ENCODE data around the gene USP49.

The USP49 gene

GRCh38 chr6:41929924-41930323 lies 34.7 kb upstream of the USP49 start:
- DNase-seq (ENCODE audit: low spot score): no peak

- DNase-seq (ENCODE audit: low spot score): no peak
These were observed 32.1 kb upstream of the USP49 start for GRCh38 chr6:41927253-41927652.

GRCh38 chr6:41922154-41922553 lies 27.0 kb upstream of the USP49 start:
- DNase-seq (ENCODE audit: low spot score): no peak

DNA sequence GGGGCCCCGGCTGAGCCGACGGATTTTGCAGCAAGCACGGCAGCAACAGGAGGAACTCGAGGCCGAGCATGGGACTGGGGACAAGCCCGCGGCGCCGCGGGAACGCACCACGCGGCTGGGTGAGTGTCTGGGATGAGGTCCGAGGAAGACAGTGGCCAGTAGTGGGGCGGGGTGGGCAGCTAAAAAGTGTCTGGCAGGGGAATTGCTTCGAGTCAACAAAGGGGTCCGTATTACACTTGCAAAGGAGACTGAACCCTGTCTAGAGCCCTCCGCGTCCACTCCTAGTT lies 26.5 kb upstream of the USP49 start:
- no peak for DNase-seq (ENCODE audit: low spot score)

- DNase-seq (ENCODE audit: low spot score): peak; percentile 96
These were observed 25.9 kb upstream of the USP49 start, which contains the start of the genes BYSL and MED20 for GRCh38 chr6:41920921-41921711. Gene BYSL (plus strand): TSS chr6:41921499. CDS start chr6:41921563, 64 bp downstream. Gene MED20 (minus strand): TSS chr6:41921139. CDS start chr6:41921018, 121 bp downstream.

GRCh38 chr6:41917528-41917927 lies 22.4 kb upstream of the USP49 start:
- no peak for DNase-seq (ENCODE audit: low spot score)

- no peak for DNase-seq (ENCODE audit: low spot score)
These were observed 19.8 kb upstream of the USP49 start for GRCh38 chr6:41914869-41915530.

- no peak for DNase-seq (ENCODE audit: low spot score)
These were observed 19.2 kb upstream of the USP49 start for GRCh38 chr6:41914343-41914742.

DNA sequence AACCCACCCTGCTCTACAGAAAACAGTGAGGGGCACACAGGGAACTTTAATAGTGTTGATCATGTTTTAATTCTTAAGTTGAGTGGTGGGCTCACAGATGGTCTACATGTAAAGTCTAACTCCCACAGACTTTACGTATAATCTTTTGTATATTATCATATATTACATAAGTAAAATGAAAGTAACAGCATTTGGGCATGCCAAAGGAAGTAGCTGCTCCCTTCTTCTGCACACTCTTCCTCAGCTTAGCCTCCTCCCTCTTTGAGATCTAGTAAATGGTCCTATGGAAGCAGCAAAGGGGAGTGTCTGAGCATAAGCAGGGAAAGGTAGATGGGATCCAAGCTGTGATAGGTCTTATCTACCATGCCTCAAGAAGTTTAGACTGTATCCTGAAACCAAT lies 14.6 kb upstream of the USP49 start:
- no peak for DNase-seq (ENCODE audit: low spot score)

DNA sequence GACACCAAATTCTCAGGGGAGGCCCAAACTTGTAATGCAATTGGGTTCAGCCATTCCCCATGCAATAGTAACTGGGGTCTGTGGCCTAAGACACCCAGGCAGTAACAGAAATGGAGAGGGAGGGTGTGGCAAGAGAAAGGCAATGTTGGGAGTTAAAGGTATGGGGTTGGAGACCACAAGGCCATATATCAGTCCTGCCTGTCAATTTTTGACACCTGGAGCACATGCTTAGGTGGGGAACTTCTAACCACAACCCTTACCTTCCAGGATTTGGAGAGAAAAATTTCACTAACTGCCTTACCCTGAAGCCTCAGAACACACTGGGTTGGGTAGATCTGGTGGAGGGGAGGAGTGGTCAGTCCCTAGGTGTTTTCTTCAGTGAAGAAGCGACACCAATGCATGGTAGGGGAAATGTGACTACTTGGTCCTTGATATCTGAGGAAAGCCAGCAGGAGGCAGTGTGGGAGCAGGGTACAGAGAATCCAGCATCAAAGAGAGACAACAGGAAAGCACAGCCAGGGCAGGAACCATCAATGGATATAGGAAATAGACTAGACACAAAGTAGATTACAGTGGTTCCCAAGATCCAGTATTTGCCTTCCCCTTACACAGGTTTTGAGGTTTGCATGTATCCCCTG lies 6.8 kb upstream of the USP49 start:
- DNase-seq (ENCODE audit: low spot score): peak; percentile 42

DNA sequence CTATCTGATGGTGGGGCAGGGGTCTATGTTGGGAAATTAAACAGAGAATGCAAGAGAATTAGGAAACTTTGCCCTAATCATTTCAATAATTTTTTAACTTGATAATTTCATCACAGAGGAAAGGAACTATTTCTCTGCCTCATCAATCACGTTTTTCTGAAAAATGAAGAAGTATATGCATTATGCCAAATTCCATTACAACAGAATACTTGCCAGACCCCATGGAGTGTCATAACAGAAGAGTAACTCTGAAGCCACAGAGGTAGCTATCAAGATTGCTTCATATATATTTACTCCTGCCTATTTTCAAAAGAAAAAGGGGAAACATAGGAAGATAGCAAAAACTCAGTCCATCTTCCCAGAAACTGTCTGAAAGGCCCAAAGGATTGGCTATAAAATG lies 5.7 kb upstream of the USP49 start:
- DNase-seq (ENCODE audit: low spot score): no peak

DNA sequence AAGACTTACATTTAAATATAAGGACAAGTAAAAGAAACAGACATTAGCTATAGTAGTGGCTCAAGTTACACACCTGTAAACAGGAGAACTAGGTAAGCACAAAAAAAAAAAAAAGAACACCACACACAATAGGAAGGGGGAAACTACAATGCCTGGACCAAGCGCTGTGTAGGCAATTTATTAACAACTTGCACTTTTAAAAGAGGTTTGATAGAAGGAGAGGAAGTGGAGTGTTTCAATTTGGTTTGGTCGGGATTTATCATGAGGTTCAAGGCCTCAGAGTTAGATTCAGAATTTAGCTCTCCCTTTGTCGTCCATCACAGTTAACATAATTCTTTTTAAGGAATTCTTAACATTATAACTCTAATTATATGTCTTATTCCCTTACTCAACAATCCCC lies 1.1 kb upstream of the USP49 start:
- no peak for DNase-seq (ENCODE audit: low spot score)

- peak; percentile 10 for DNase-seq (ENCODE audit: low spot score)
These were observed 542 bp downstream of the USP49 start for GRCh38 chr6:41894366-41895299.

DNA sequence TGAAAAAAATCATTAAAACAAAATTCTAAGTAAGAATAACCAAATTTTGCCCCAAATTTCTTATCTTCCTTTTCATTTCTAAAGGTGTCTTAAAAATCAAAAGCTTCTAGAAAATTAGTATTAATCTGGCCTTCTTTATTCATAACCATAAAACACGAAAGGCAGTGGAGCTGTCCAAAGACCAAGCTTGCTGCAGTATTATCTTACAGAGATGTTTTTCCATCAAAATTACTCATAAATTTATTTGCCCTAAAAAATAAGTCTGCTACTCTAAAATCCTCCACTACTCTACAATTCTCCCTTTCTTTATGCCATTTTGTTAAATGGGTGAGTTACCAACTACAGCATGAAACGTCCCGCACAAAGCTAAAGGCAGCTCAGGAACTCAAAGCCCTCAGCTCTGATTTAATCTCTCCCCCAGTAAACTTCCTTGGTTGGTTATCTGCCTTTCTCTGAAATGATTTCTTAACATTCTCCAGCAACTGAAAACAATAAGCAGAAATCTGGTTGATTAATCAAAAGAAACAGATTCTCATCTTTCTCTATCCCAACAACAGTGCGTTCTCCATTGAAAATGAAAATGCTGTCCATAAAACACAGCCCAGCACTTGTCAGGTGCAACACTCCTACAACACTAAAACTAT lies 2.1 kb downstream of the USP49 start:
- DNase-seq (ENCODE audit: low spot score): no peak

- no peak for DNase-seq (ENCODE audit: low spot score)
These were observed 7.8 kb downstream of the USP49 start for GRCh38 chr6:41887331-41887751.

DNA sequence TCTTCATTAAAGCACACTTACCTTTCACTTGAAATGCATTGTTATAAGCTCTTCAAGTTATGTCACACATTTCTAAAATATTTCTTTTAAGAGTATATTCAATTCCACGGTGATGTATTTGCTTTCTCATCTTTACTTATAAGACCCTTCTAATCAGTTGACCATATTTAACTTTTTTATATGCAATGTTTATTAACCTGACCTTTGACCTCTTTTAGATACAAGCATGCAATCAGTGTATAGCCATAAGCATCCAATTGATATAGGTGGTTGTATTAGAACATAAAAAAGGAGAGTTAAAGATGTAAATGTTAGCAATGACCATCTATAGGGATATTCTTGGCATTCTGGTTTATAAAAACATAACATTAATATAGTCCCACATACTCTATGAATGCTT lies 9.2 kb downstream of the USP49 start:
- DNase-seq (ENCODE audit: low spot score): no peak

DNA sequence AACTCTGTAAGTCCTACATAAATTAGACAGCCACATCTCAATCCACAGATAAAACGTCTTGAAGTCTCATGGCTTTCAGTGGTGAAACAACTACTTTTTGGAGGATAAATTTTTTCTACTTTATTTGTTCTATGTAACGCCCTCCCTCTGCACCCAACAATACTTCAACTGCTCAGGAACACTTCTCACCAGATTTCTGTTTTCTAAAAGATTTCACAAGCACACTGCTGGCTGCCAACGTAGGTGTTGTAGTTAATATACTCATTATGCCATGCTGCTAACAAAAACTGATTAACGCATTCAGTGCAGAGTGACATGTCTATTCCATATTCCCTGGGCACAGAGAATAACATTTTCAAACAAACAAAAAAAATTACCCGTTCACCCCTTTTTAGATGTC lies 10.2 kb downstream of the USP49 start:
- no peak for DNase-seq (ENCODE audit: low spot score)

DNA sequence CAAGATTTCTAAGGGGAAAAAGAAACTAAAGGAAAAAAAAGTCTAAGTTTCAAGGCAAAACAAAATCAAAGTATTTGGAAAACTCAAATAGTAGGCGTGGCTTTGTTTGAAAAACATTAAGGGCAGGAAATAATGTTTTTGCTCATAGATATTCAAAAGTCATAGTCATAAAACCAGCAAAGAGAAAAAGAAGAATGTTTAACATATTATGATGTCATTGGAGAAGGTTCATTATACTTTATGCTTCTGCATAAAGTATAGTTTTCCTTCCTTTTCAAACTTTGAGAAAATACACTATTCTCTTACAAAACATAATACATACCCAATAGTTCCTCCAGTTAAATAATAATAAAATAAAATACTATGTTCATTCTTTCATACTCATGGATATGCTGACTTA lies 13.7 kb downstream of the USP49 start:
- no peak for DNase-seq (ENCODE audit: low spot score)

DNA sequence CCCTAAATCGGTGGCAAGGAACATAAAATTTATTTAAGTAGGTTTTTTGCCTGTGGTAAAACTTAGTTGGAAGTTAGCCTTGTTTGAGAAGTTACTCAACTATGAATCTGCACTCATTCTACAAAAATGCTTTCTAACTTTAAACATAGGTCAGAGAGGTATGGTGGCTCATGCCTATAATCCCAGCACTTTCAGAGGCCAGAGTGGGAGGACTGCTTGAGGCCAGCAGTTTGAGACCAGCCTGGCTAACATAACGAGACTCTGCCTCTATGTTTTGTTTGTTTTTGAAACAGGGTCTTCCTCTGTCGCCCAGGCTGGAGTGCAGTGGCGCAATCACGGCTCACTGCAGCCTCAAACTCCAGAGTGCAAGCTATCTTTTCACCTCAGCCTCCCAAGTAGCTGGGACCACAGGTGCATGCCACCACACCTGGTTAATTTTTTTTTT lies 16.2 kb downstream of the USP49 start:
- DNase-seq (ENCODE audit: low spot score): no peak

GRCh38 chr6:41878246-41878645 lies 16.9 kb downstream of the USP49 start:
- DNase-seq (ENCODE audit: low spot score): no peak

DNA sequence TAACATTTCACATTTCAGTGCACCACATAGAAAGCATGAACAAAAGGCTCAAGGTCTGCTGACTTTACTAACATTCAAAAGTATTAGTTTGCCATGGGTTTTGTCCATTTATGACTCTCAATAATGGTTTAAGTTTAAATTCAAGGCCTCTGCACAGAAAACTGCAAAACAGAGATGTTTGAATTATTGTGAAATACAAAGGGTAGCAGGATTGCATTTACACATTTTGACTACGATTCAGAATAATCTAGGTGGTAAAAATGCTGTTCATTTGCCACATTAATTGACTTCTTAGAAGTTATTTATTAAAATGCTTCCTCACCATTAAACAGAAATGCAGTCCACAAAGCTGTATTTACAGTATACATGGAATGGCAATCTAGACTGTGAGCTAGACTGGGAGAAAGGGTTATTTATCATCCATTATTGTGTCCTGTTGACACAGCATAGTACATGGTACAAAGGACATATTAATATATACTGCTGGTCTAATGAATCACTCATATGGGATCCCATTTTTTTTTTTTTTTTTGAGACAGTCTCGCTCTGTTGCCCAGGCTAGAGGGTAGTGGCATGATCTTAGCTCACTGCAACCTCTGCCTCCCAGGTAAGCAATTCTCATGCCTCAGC lies 18.0 kb downstream of the USP49 start:
- no peak for DNase-seq (ENCODE audit: low spot score)
